Thyroid gland (tissue), 4 donors: Measurements from ENCODE around the gene SCAPER.

Source experiments
- POLR2A ChIP-seq, 2 donors: fragments of 450-650 bp; IDR thresholded peaks; one replicate each; pipeline ENCODE4 v1.6.1; 2017; ENCODE audit warnings: antibody characterized with exemption in 2 of 2, mild to moderate bottlenecking in 2 of 2, moderate library complexity in 1 of 2
- TF ChIP-seq, protein P1 (sequence below), 6 experiments: fragments of 200-600 bp in 3 of 6; fragments of 450-650 bp in 3 of 6; sonication (generic) in 3 of 6; IDR thresholded peaks; one replicate each; pipeline ENCODE4 v1.5.1; 2016 to 2019; ENCODE audit warnings: antibody characterized with exemption in 6 of 6, mild to moderate bottlenecking in 2 of 6, inconsistent platforms in 1 of 6, moderate library complexity in 1 of 6

DNA sequence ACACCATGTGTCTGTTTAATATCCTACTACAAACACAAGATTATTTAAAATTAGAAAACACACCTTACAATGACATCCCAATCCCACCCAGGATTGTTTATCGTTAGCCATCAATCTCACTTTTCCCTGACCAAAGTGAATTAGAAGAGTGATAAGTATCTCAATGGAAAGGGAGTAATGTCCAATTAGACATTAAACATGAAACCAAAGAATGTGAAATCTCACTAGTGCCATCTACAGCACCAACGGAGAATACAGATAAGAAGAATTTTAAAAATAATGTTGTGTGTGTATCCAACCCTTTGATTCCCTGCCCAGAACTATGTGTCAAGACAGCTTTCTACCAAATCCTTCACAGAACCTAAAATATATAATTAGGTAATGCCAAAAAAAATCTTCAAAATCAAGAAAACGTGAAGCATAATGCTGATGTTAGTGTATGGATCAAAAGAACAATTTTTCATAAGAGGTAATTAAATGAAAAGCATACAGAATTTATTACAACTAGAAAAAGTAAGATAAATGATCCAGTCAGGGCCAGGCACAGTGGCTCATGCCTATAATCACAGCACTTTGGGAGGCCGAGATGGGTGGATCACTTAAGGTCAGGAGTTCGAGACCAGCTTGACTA lies 64.2 kb downstream of the SCAPER start:
- TF ChIP-seq, protein P1, sequence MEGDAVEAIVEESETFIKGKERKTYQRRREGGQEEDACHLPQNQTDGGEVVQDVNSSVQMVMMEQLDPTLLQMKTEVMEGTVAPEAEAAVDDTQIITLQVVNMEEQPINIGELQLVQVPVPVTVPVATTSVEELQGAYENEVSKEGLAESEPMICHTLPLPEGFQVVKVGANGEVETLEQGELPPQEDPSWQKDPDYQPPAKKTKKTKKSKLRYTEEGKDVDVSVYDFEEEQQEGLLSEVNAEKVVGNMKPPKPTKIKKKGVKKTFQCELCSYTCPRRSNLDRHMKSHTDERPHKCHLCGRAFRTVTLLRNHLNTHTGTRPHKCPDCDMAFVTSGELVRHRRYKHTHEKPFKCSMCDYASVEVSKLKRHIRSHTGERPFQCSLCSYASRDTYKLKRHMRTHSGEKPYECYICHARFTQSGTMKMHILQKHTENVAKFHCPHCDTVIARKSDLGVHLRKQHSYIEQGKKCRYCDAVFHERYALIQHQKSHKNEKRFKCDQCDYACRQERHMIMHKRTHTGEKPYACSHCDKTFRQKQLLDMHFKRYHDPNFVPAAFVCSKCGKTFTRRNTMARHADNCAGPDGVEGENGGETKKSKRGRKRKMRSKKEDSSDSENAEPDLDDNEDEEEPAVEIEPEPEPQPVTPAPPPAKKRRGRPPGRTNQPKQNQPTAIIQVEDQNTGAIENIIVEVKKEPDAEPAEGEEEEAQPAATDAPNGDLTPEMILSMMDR (IDR thresholded peaks at IDR 0.05): peak in 4 of 6 experiments; percentile 14 to 56 (median 52)
- no peak for TF ChIP-seq POLR2A (IDR thresholded peaks at IDR 0.05)
